ENCODE data around the gene PSAP.
A peak's percentile ranks its signal among the peaks of the same experiment; 100 is the strongest.

The PSAP gene

GRCh38 chr10:71844084-71844483, 7.0 kb downstream of the PSAP start:
- DNase-seq, result no peak

DNA sequence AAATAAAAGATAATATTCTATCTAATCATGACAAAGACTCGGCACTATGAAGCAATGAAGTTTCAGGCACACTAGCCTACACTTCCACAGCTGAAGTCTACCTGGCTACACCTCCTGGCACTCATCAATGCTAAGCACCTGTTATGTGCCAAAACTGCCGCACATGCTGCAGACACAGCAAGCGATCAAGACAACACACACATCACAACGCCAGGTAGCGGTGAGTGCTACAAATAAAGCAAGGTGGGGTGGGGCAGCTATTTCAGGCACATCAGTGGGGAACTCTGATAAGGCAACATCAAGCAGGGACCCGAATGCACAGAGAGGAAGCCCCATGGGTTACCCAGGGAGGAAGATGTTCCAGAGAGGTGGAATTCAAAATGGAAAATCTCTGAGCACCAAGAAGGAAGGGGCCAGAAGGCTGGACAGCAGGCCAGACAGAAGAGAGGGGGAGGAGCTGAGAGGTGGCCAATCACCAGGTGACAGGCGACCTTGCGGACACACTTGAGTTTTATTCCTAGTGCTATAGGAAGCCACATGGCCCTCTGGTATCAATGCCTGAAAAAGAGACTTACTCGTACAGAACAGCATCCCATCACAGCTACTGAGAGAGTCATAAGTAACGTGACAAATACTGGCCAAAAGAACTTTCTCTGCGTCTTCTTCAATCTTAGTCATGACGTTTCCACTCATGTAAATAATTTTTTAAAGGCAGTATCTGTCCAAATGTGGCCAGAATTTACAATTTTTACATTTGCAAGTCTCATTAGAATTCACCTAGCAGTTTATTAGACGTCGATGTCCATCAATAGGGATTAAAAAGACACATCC, 8.0 kb downstream of the PSAP start:
- no peak for DNase-seq

- no peak for DNase-seq
These were observed 8.6 kb downstream of the PSAP start for GRCh38 chr10:71842422-71842821.

GRCh38 chr10:71840958-71841335, 10.1 kb downstream of the PSAP start:
- peak; percentile 27 for DNase-seq

DNA sequence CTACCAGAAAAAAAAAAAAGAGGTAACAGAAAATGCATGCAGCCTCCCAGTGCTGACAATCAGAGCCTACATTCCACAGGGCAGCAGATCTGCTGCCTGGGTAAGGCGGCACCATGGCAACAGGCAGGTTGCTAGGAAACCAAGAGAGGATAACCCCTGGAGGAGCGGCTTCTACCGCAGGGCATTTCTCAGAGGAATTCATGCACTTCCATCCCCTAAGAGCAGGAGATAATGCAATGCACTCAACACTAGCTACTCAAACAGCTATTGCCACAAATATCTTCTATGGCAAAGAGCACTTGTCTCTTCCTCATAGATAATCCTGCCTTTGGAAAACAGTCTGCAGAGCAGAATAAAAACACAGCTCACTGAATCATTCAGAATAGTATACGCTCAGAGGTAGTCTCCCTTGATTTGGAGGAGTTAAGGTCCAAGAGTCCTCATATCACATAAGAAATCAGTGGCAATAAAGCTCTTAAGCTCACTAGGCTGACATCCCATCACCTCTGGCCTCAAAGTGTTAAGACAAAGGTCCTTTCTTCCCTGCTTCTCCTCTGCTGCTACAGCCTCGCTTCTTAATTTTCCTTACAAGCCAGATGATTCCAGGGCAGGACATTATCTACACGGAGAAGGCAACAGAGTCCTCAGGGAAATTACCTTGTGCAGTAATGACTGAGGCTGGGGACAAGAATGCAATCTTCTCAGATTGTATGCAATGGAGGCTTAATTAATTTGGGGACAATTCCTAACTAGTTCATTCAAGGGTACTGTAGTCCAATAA, 10.7 kb downstream of the PSAP start:
- peak; percentile 88 for DNase-seq

- DNase-seq, result no peak
These were observed 12.5 kb downstream of the PSAP start for GRCh38 chr10:71838264-71839211.

- peak; percentile 63 for DNase-seq
These were observed 13.8 kb downstream of the PSAP start for GRCh38 chr10:71837098-71837827.

DNA sequence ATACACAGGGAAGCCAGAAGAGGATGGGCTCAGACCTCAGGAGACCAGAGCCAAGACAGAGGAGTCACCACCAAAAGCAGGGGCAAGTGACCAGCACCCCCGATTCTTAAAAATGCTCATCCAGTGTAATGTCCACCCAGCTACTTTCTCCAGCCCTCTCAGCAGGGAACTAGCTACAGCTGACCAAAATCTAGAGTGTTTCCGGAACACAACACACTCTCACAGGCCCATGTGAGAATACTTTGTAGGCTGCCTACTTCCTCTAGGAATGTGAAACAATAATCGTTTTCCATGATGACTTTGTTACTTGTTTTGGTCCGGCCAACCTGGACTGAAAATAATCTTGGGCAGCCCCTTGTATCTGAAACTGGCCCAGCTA, 14.5 kb downstream of the PSAP start:
- no peak for DNase-seq

GRCh38 chr10:71835671-71836595, 15.1 kb downstream of the PSAP start:
- DNase-seq, result peak; percentile 53

- DNase-seq, result no peak
These were observed 16.7 kb downstream of the PSAP start for GRCh38 chr10:71834343-71834674.

- DNase-seq, result no peak
These were observed 17.4 kb downstream of the PSAP start for GRCh38 chr10:71833451-71834342.

DNA sequence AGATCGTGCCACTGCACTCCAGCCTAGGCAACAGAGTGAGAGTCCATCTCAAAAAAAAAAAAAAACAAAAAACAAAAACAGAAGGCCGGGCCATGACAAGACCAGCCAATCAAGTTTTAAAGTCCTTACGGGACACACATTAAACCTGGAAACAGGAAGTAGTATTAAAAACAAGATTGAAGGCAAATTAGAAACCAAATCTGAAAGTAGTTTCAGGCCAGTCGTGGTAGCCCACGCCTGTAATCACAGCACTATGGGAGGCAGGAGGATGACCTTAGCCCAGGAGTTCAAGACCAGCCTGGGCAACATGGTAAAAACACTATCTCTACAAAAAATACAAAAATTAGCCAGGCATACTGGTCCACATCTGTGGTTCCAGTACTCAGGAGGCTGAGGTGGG, 18.1 kb downstream of the PSAP start:
- DNase-seq, result no peak

- no peak for DNase-seq
These were observed 19.2 kb downstream of the PSAP start for GRCh38 chr10:71831646-71832552.

- no peak for DNase-seq
These were observed 20.3 kb downstream of the PSAP start for GRCh38 chr10:71830726-71831125.

DNA sequence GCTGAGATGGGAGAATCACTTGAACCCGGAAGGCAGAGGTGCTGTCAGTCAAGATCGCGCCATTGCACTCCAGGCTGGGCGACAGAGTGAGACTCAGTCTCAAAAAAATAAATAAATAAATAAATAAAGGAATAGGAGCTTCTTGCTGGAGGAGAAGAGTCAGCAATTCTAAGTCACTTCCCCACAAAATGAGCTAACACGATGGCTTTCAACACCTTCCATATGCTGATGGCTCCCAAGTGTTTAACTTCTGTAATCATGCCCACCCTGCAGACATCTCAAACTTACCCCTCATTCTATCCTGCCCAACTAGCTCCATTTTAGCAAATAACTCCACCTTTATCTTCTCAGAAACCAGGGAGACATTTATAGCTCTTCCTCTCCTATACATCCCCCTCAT, 21.2 kb downstream of the PSAP start:
- DNase-seq, result no peak

DNA sequence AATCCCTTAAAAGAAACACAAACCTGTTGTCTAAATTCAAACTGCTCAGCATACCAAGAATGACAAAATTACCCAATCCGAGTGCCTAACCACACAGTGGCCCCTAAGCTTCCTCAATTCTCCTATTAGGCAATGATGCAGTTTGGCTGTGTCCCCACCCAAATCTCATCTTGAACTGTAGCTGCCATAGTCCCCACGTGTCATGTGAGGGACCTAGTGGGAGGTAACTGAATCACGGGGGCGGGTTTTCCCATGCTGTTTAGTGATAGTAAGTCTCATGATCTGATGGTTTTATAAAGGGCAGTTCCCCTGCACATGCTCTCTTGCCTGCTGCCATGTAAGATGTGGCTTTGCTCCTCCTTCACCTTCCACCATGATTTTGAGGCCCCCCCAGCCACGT, 21.9 kb downstream of the PSAP start:
- DNase-seq, result no peak

GRCh38 chr10:71828702-71829101, 22.3 kb downstream of the PSAP start:
- no peak for DNase-seq

DNA sequence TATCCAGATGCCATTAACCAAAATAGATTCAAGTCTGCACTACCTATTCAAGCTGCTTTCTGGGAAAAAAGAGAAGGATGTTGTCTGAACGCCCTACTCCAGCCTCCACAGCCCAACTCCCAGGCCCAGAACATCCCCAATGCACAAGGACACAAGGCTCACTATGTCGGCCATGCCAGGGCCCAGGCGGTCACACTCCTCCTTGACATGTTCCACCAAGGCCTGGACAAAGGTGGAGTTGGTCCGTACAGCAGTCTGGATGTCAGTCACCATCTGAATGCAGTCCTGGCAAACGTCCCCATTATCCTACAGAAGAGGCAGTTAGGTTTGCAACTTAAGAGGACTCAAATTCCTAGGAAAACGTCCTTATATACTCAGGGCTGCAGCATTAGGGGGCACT, 23.2 kb downstream of the PSAP start:
- DNase-seq, result no peak

GRCh38 chr10:71825217-71825616, 25.8 kb downstream of the PSAP start:
- DNase-seq, result no peak

Data from retina (tissue), 1 donor.